AG04450 (cell line): ENCODE measurements around the gene LYZ. TPM values are rescaled to one million over a fixed set of nuclear protein-coding genes. Genes with fewer than 3 reads are reported as not detected.

Experiments used
- CTCF ChIA-PET: fragments of 300-600, 350-600 bp; formaldehyde crosslinking; extraction: SDS; loops from one replicate; lab custom pipeline; 2022; ENCODE audit warnings: antibody characterized with exemption, inconsistent platforms; lab: Charles Lee
- POLR2A ChIA-PET: fragments of 350-600 bp; formaldehyde crosslinking; extraction: SDS; loops from one replicate; lab custom pipeline; 2021; ENCODE audit warnings: antibody characterized with exemption, inconsistent platforms; lab: Yijun Ruan, JAX
- DNase-seq: peaks from one replicate; pipeline ENCODE4 v3.0.0-alpha.2; 2011; ENCODE audit warnings: low read depth, low spot score
- H3K27ac ChIP-seq: one replicate; pipeline ENCODE4 v1.5.1; 2012; ENCODE audit warnings: low read depth, low read length, control low read depth
- H3K27me3 ChIP-seq: one replicate; pipeline ENCODE4 v1.6.0; 2012; ENCODE audit warnings: low read length; ENCODE audit not compliant: control insufficient read depth, insufficient read depth
- H3K4me3 ChIP-seq: 2 replicates; pipeline ENCODE4 v1.5.1; 2011; ENCODE audit warnings: mild to moderate bottlenecking, low read depth, low read length, control low read depth
- H3K9me3 ChIP-seq: 2 replicates; pipeline ENCODE4 v1.5.1; 2012; ENCODE audit warnings: low read length; ENCODE audit not compliant: control insufficient read depth, insufficient read depth
- polyA plus RNA-seq: library from polyadenylated mRNA; depleted of rRNA; stranded (reverse); fragments of >200 nt; gene quantifications from 2 replicates; pipeline ENCODE4 v1.2.3, GENCODE V29; 2011
- TF ChIP-seq, protein P1 (sequence below): IDR thresholded peaks from 2 replicates; pipeline ENCODE4 v1.5.1; 2011; ENCODE audit warnings: low read depth, low read length, control low read depth, inconsistent platforms

LYZ gene
- polyA plus RNA-seq, 1 experiment = not detected

DNA sequence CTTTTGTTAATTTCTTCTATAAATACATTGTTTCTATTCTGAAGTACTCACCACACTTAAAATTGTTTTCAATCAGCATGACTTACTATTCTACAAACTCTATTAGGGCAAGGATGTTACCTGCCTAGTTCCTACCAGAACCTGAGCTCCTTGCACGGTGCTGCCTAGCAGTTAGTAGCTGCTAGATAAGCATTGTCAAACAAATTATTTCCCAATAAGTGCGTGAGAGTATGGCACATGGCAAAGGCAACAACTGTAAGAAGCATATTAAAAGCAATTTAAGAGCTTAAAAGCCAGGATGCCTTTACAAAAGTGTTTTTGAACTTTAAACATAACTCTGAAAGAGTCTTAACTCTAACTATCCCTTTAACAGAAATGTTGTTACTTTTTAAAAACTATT lies 8.2 kb upstream of the LYZ start:
- H3K27ac ChIP-seq = no peak overlapping the region
- ChIA-PET POLR2A (no interaction called here), CTCF (interaction anchor here (2.7 kb wide), 1 partner anchor 18 kb away, joined by 24 read pairs; no protein-coding TSS in a partner anchor)
- no peak for DNase-seq
- no peaks in the 10 kb centered on the region for H3K9me3 ChIP-seq
- H3K27me3 ChIP-seq = peaks cover 31% of the 10 kb centered on the region
- TF ChIP-seq, protein P1, sequence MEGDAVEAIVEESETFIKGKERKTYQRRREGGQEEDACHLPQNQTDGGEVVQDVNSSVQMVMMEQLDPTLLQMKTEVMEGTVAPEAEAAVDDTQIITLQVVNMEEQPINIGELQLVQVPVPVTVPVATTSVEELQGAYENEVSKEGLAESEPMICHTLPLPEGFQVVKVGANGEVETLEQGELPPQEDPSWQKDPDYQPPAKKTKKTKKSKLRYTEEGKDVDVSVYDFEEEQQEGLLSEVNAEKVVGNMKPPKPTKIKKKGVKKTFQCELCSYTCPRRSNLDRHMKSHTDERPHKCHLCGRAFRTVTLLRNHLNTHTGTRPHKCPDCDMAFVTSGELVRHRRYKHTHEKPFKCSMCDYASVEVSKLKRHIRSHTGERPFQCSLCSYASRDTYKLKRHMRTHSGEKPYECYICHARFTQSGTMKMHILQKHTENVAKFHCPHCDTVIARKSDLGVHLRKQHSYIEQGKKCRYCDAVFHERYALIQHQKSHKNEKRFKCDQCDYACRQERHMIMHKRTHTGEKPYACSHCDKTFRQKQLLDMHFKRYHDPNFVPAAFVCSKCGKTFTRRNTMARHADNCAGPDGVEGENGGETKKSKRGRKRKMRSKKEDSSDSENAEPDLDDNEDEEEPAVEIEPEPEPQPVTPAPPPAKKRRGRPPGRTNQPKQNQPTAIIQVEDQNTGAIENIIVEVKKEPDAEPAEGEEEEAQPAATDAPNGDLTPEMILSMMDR = no peak
- no peak overlapping the region for H3K4me3 ChIP-seq

DNA sequence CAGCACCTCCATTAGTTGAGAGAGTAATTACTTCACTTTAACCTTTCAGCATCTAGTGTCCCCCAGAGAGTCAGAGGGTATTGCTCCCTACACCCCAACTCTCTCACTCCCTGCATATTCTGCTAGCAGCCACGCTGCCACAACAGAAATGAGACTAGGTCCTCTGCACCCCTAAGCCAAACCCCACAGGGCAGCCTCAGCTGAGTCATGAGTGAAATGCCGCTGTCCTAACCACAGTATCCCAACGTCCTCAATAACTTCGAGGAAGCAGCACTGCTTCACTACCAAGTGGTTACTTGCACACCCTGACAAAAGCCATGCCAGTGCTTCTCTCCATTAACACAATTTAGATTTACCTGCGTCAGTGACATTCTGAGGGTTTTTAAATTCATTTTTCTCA lies 6.9 kb upstream of the LYZ start:
- CTCF ChIA-PET = interaction anchor here (0.7 to 0.9 kb wide), 2 partner anchors 16 to 257 kb away, joined by 3 to 17 read pairs; no protein-coding TSS in a partner anchor
- POLR2A ChIA-PET = no interaction called here
- Histone ChIP-seq H3K4me3 (no peak overlapping the region), H3K27me3 (peaks cover 31% of the 10 kb centered on the region), H3K9me3 (no peaks in the 10 kb centered on the region), H3K27ac (no peak overlapping the region)
- DNase-seq = no peak
- TF ChIP-seq, protein P1 = no peak

GRCh38 chr12:69342421-69342820 lies 5.8 kb upstream of the LYZ start:
- ChIA-PET CTCF (interaction anchor here (1.1 kb wide), 1 partner anchor 188 kb away, joined by 5 read pairs; no protein-coding TSS in a partner anchor), POLR2A (no interaction called here)
- Histone ChIP-seq H3K27me3 (peaks cover 31% of the 10 kb centered on the region), H3K9me3 (no peaks in the 10 kb centered on the region), H3K4me3 (no peak overlapping the region), H3K27ac (no peak overlapping the region)
- DNase-seq = no peak
- TF ChIP-seq, protein P1 = no peak

- Histone ChIP-seq H3K27ac (no peak overlapping the region), H3K4me3 (no peak overlapping the region), H3K9me3 (no peaks in the 10 kb centered on the region), H3K27me3 (peaks cover 28% of the 10 kb centered on the region)
- no peak for DNase-seq
- TF ChIP-seq, protein P1 = no peak
- CTCF ChIA-PET = interaction anchor here (1.1 to 1.4 kb wide), 2 partner anchors 13 to 189 kb away, joined by 4 to 5 read pairs; no protein-coding TSS in a partner anchor
- POLR2A ChIA-PET = no interaction called here
Measured at GRCh38 chr12:69343357-69343756, 4.8 kb upstream of the LYZ start.

GRCh38 chr12:69343885-69344612 lies 4.1 kb upstream of the LYZ start:
- TF ChIP-seq, protein P1 = no peak
- Histone ChIP-seq H3K27me3 (peaks cover 27% of the 10 kb centered on the region), H3K9me3 (no peaks in the 10 kb centered on the region), H3K27ac (no peak overlapping the region), H3K4me3 (no peak overlapping the region)
- ChIA-PET POLR2A (no interaction called here), CTCF (interaction anchor here (1.4 kb wide), 1 partner anchor 13 kb away, joined by 4 read pairs; no protein-coding TSS in a partner anchor)
- DNase-seq = no peak
